ENCODE results near the gene RAB15. TPM values are rescaled to one million over a fixed set of nuclear protein-coding genes. Genes with fewer than 3 reads are reported as not detected.

RAB15 gene
- total and polyA plus RNA-seq, 9 of the 15 experiments (the other 6 are each of a cell fraction or from before 2014, with no cell fraction given): 0.09 to 0.30 (median 0.16) TPM; not detected in 2

GRCh38 chr14:65000898-65001591 lies 28.9 kb upstream of the RAB15 start:
- peaks cover under 1% of the 10 kb centered on the region; the same call in 1 of the 3 replicates for H3K36me3 ChIP-seq (ENCODE audit: control insufficient read depth, insufficient read depth, low read length)
- H3K9me1 ChIP-seq (ENCODE audit: control insufficient read depth, insufficient read depth, low read length): no peaks in the 10 kb centered on the region
- CTCF ChIA-PET (ENCODE audit: low intra/inter-chr PET ratio): no interaction called here
- no peaks in the 10 kb centered on the region for H3K27me3 ChIP-seq (ENCODE audit: control insufficient read depth in 2 of 2, insufficient read depth in 2 of 2, low read length in 2 of 2)
- H3K27ac ChIP-seq (ENCODE audit: extremely low read depth, low read depth, low read length): no peak overlapping the region
- H3K9me3 ChIP-seq (replicated peaks; ENCODE audit: control insufficient read depth, insufficient read depth, low read depth, low read length): no peaks in the 10 kb centered on the region
- H2AFZ ChIP-seq (ENCODE audit: low read depth, low read length): no peak overlapping the region
- FAIRE-seq: no peak
- no peak for ATAC-seq
- 86% methylated on average over 6 of the region's 6 CpGs for WGBS (ENCODE audit: insufficient coverage, low coverage, missing lambda C conversion rate)
- H4K20me1 ChIP-seq (replicated peaks; ENCODE audit: control insufficient read depth, insufficient read depth, low read length): no peaks in the 10 kb centered on the region
- no peak for DNase-seq (ENCODE audit: extremely low read depth in 1 of 4, low spot score in 3 of 4)
- BruUV-seq (replicated peaks): no TSS peak
- H3K4me3 ChIP-seq: no peak overlapping the region
- POLR2A ChIA-PET: interaction anchor here (1.6 kb wide), 1 partner anchor 14 kb away, joined by 7 read pairs; the partner anchor contains the start of gene FNTB
- intact Hi-C loops (cut with micrococcal nuclease) (no loop called here), in situ Hi-C loops (cut with MboI) (no loop called here)
- TF ChIP-seq ZNF449 (CRISPR knock-in tag; IDR thresholded peaks at IDR 0.05) (no peak), PHB2 (IDR thresholded peaks at IDR 0.05; ENCODE audit: low read depth) (no peak), KDM5B (IDR thresholded peaks at IDR 0.05; ENCODE audit: insufficient replicate concordance, low read depth, low read length) (no peak), ELF1 (tag; IDR thresholded peaks at IDR 0.05) (no peak)
- H3K4me2 ChIP-seq (ENCODE audit: insufficient read depth, low read length): no peak overlapping the region
- peaks cover 25% of the 10 kb centered on the region for H3K79me2 ChIP-seq (ENCODE audit: control insufficient read depth, insufficient read depth, low read length)
- peaks cover 0 to under 1% of the 10 kb centered on the region in 2 experiments; a peak in 2 of 5 replicates for H3K4me1 ChIP-seq (replicated peaks in 1 of 2; ENCODE audit: control insufficient read depth in 2 of 2, insufficient read depth in 2 of 2, low read length in 2 of 2)
- no peak overlapping the region for H3K9ac ChIP-seq (ENCODE audit: insufficient read depth in 1 of 2, low read depth in 2 of 2, low read length in 2 of 2)
